Suprapubic skin (tissue), 3 donors: Measurements from ENCODE around the gene ATP5MC2.

Experiments
- CTCF ChIP-seq, 2 donors: fragments of 200-600 bp in 1 of 2; fragments of 450-650 bp in 1 of 2; sonication (generic) in 1 of 2; IDR thresholded peaks; one replicate each; pipeline ENCODE4 v1.5.1; 2016 to 2019; ENCODE audit warnings: antibody characterized with exemption in 2 of 2, mild to moderate bottlenecking in 1 of 2, moderate library complexity in 1 of 2
- POLR2A ChIP-seq, 2 donors: fragments of 450-650 bp; IDR thresholded peaks; one replicate each; pipeline ENCODE4 v1.6.1; 2017; ENCODE audit warnings: antibody characterized with exemption in 2 of 2, mild to moderate bottlenecking in 2 of 2, moderate library complexity in 2 of 2

GRCh38 chr12:53696655-53697331 lies 20.9 kb upstream of the ATP5MC2 start:
- TF ChIP-seq CTCF (IDR thresholded peaks at IDR 0.05) (no peak), POLR2A (IDR thresholded peaks at IDR 0.05) (no peak)
